IMR-90 (cell line): ENCODE results near the gene ASB4. TPM values are rescaled to one million over a fixed set of nuclear protein-coding genes. Genes with fewer than 3 reads are reported as not detected.

Source experiments
- ATAC-seq: fragments of 200-7000 bp; cut with Tn5 transposase; 2 replicates; pipeline ENCODE4 v1.9.1; 2020; ENCODE audit warnings: low read depth, mild to moderate bottlenecking, moderate library complexity
- BruUV-seq: library from RNA; stranded (reverse); fragments of 400-500 nt; replicated peaks from 2 replicates; lab custom pipeline; 2021; lab: Mats Ljungman, UMichigan
- CTCF ChIA-PET: fragments of 300-600 bp; formaldehyde crosslinking; extraction: SDS; loops from one replicate; lab custom pipeline; 2021; ENCODE audit warnings: antibody characterized with exemption; lab: Yijun Ruan, JAX
- POLR2A ChIA-PET: fragments of 300-600 bp; sonication (Branson Sonifier 250); formaldehyde crosslinking; loops from one replicate; lab custom pipeline; 2022; ENCODE audit warnings: antibody characterized with exemption; ENCODE audit not compliant: unreplicated experiment; lab: Charles Lee
- DNase-seq: peaks from one replicate; pipeline ENCODE4 v3.0.0; 2013
- H2AFZ ChIP-seq: replicated peaks from 2 replicates; pipeline ENCODE3; 2013; ENCODE audit warnings: low read length, mild to moderate bottlenecking; ENCODE audit not compliant: poor library complexity
- H2AK5ac ChIP-seq: 2 replicates; pipeline ENCODE4 v1.6.1; 2013; ENCODE audit warnings: low read depth, low read length, inconsistent platforms
- H2AK9ac ChIP-seq: replicated peaks from 2 replicates; pipeline ENCODE3; 2013; ENCODE audit warnings: mild to moderate bottlenecking, low read depth, low read length, moderate library complexity; ENCODE audit not compliant: poor library complexity
- H2BK120ac ChIP-seq: 2 replicates; pipeline ENCODE4 v1.6.1; 2013; ENCODE audit warnings: low read depth, low read length, inconsistent platforms
- H2BK15ac ChIP-seq: 3 replicates; pipeline ENCODE4 v1.6.1; 2013; ENCODE audit warnings: low read depth, low read length, inconsistent platforms
- H2BK20ac ChIP-seq: 2 replicates; pipeline ENCODE4 v1.6.1; 2013; ENCODE audit warnings: low read depth, mild to moderate bottlenecking, inconsistent platforms, low read length, moderate library complexity
- H2BK5ac ChIP-seq: 2 replicates; pipeline ENCODE4 v1.6.1; 2013; ENCODE audit warnings: mild to moderate bottlenecking, low read depth, low read length, inconsistent platforms; ENCODE audit not compliant: poor library complexity, severe bottlenecking
- H3K14ac ChIP-seq: replicated peaks from 2 replicates; pipeline ENCODE4 v1.6.1; 2013; ENCODE audit warnings: low read depth, low read length, inconsistent platforms
- H3K18ac ChIP-seq: 2 replicates; pipeline ENCODE4 v1.6.1; 2013; ENCODE audit warnings: low read depth, low read length, control low read depth
- H3K23ac ChIP-seq: 2 replicates; pipeline ENCODE4 v1.6.1; 2013; ENCODE audit warnings: low read depth, low read length, inconsistent platforms
- H3K27ac ChIP-seq: 2 replicates; pipeline ENCODE4 v1.5.1; 2013; ENCODE audit warnings: mild to moderate bottlenecking, control low read depth, low read length; ENCODE audit not compliant: insufficient read depth
- H3K27me3 ChIP-seq: 2 replicates; pipeline ENCODE4 v1.6.1; 2013; ENCODE audit warnings: low read length; ENCODE audit not compliant: control insufficient read depth, insufficient read depth
- H3K36me3 ChIP-seq: 2 replicates; pipeline ENCODE4 v1.6.1; 2013; ENCODE audit warnings: low read length, mixed read lengths; ENCODE audit not compliant: control insufficient read depth, insufficient read depth
- H3K4ac ChIP-seq: 2 replicates; pipeline ENCODE4 v1.6.1; 2013; ENCODE audit warnings: low read depth, low read length, inconsistent platforms
- H3K4me1 ChIP-seq: 2 replicates; pipeline ENCODE4 v1.6.1; 2013; ENCODE audit warnings: low read length, mixed read lengths; ENCODE audit not compliant: control insufficient read depth, insufficient read depth
- H3K4me2 ChIP-seq: 2 replicates; pipeline ENCODE4 v1.6.1; 2013; ENCODE audit warnings: low read depth, mild to moderate bottlenecking, control low read depth, low read length, moderate library complexity
- H3K4me3 ChIP-seq: 2 replicates; pipeline ENCODE4 v1.5.1; 2013; ENCODE audit warnings: low read depth, mild to moderate bottlenecking, control low read depth, low read length, moderate library complexity; ENCODE audit not compliant: insufficient read depth
- H3K56ac ChIP-seq: 2 replicates; pipeline ENCODE4 v1.6.1; 2013; ENCODE audit warnings: low read length, inconsistent platforms; ENCODE audit not compliant: insufficient read depth; ENCODE audit errors: extremely low read depth
- H3K79me1 ChIP-seq, 2 experiments: 2 replicates each; pipeline ENCODE4 v1.6.1; 2013; ENCODE audit warnings: low read length in 2 of 2, inconsistent platforms in 1 of 2, low read depth in 1 of 2
- H3K9ac ChIP-seq: 2 replicates; pipeline ENCODE4 v1.6.1; 2013; ENCODE audit warnings: low read depth, low read length, control low read depth
- H3K9me1 ChIP-seq: 2 replicates; pipeline ENCODE4 v1.6.1; 2013; ENCODE audit warnings: low read length, inconsistent platforms; ENCODE audit not compliant: insufficient read depth
- H3K9me3 ChIP-seq: 2 replicates; pipeline ENCODE4 v1.6.1; 2013; ENCODE audit warnings: low read length; ENCODE audit not compliant: control insufficient read depth, insufficient read depth
- H4K20me1 ChIP-seq: 2 replicates; pipeline ENCODE4 v1.6.1; 2013; ENCODE audit warnings: low read length, inconsistent platforms; ENCODE audit not compliant: insufficient read depth
- H4K5ac ChIP-seq: 2 replicates; pipeline ENCODE4 v1.6.1; 2013; ENCODE audit warnings: mild to moderate bottlenecking, low read depth, low read length, control low read depth
- H4K8ac ChIP-seq, 2 experiments: 2 replicates each; pipeline ENCODE4 v1.6.1; 2013; ENCODE audit warnings: low read depth in 2 of 2, low read length in 2 of 2, control low read depth in 1 of 2, inconsistent platforms in 1 of 2
- H4K91ac ChIP-seq: 2 replicates; pipeline ENCODE4 v1.6.1; 2013; ENCODE audit warnings: low read depth, low read length, inconsistent platforms; ENCODE audit not compliant: insufficient read depth
- BHLHE40 ChIP-seq: fragments of 150-350 bp; IDR thresholded peaks from 2 replicates; pipeline ENCODE4 v1.6.1; 2016; ENCODE audit warnings: mild to moderate bottlenecking, low read depth, low read length
- CEBPB ChIP-seq: IDR thresholded peaks from 2 replicates; pipeline ENCODE4 v1.6.1; 2012; ENCODE audit warnings: low read depth, low read length, improper control_type of control experiment
- CHD1 ChIP-seq: IDR thresholded peaks from 2 replicates; pipeline ENCODE4 v1.6.1; 2012; ENCODE audit warnings: low read depth, low read length, improper control_type of control experiment
- FOS ChIP-seq: fragments of 150-350 bp; IDR thresholded peaks from 2 replicates; pipeline ENCODE4 v1.6.1; 2016; ENCODE audit warnings: low read depth, low read length
- MAFK ChIP-seq: IDR thresholded peaks from 2 replicates; pipeline ENCODE4 v1.6.1; 2012; ENCODE audit warnings: low read depth, low read length, improper control_type of control experiment
- MAZ ChIP-seq: IDR thresholded peaks from 2 replicates; pipeline ENCODE4 v1.6.1; 2012; ENCODE audit warnings: low read depth, mild to moderate bottlenecking, low read length, improper control_type of control experiment, moderate library complexity, borderline replicate concordance
- MXI1 ChIP-seq: IDR thresholded peaks from 2 replicates; pipeline ENCODE4 v1.6.1; 2012; ENCODE audit warnings: low read depth, mild to moderate bottlenecking, low read length, moderate library complexity, borderline replicate concordance
- NFE2L2 ChIP-seq: fragments of 150-350 bp; IDR thresholded peaks from 2 replicates; pipeline ENCODE4 v1.6.1; 2016; ENCODE audit warnings: low read depth, mild to moderate bottlenecking, low read length
- POLR2A ChIP-seq: IDR thresholded peaks from 2 replicates; pipeline ENCODE4 v1.6.1; 2012; ENCODE audit warnings: mild to moderate bottlenecking, low read depth, low read length
- RAD21 ChIP-seq: IDR thresholded peaks from 2 replicates; pipeline ENCODE4 v1.6.1; 2012; ENCODE audit warnings: low read length, improper control_type of control experiment
- RCOR1 ChIP-seq: IDR thresholded peaks from 2 replicates; pipeline ENCODE4 v1.6.1; 2012; ENCODE audit warnings: mild to moderate bottlenecking, low read length, improper control_type of control experiment; ENCODE audit not compliant: insufficient replicate concordance
- RFX5 ChIP-seq: IDR thresholded peaks from 2 replicates; pipeline ENCODE4 v1.8.0; 2012; ENCODE audit warnings: low read depth, mild to moderate bottlenecking, low read length, moderate library complexity
- SMC3 ChIP-seq: fragments of 150-350 bp; IDR thresholded peaks from 2 replicates; pipeline ENCODE4 v1.6.1; 2016; ENCODE audit warnings: low read depth, mild to moderate bottlenecking, antibody characterized with exemption, low read length, moderate library complexity
- WGBS, 2 experiments: methylation state at CpG; one replicate each; pipeline versions ENCODE4 v1.1.5 to v1.1.7; 2013; ENCODE audit warnings: missing lambda C conversion rate in 2 of 2; ENCODE audit not compliant: insufficient read length in 1 of 2; ENCODE audit errors: extremely low coverage in 2 of 2; 5-methylcytosine and 5-hydroxymethylcytosine counted together
- dilution Hi-C: fragments of 300-500 bp; cut with HindIII; formaldehyde crosslinking; loops from one replicate; pipeline ENCODE4 v1.14.3; 2018; ENCODE audit warnings: low sequenced_read_pairs; ENCODE audit not compliant: unreplicated experiment
- in situ Hi-C: fragments of 300-500 bp; cut with MboI; formaldehyde crosslinking; loops from 3 replicates; pipeline ENCODE4 v1.14.3; 2019; ENCODE audit warnings: low sequenced_read_pairs, inconsistent platforms, mixed read lengths
- intact Hi-C: fragments of 100-400 bp; cut with micrococcal nuclease; formaldehyde crosslinking; loops from 2 replicates; pipeline ENCODE4 v1.10.0; 2022
- polyA plus RNA-seq, 3 experiments: library from polyadenylated mRNA; depleted of rRNA; stranded (reverse); fragments of >200 nt; gene quantifications; 2 replicates each; pipeline ENCODE4 v1.2.3, GENCODE V29; 2012; ENCODE audit warnings: low replicate concordance in 1 of 3
- total RNA-seq: library from RNA; depleted of rRNA; stranded (reverse); fragments of >200 nt; gene quantifications from 2 replicates; pipeline ENCODE4 v1.2.3, GENCODE V29; 2012
- TF ChIP-seq, protein P1 (sequence below): conservative IDR thresholded peaks from 2 replicates; pipeline ENCODE4 v1.5.1; 2012; ENCODE audit warnings: mild to moderate bottlenecking, low read depth, low read length, improper control_type of control experiment
- TF ChIP-seq, protein P2 (sequence below): fragments of 150-350 bp; IDR thresholded peaks from 2 replicates; pipeline ENCODE4 v1.6.1; 2016; ENCODE audit warnings: low read depth, mild to moderate bottlenecking, low read length, moderate library complexity, borderline replicate concordance
- TF ChIP-seq, protein P3 (sequence below): fragments of 150-350 bp; IDR thresholded peaks from 2 replicates; pipeline ENCODE4 v1.6.1; 2017; ENCODE audit warnings: mild to moderate bottlenecking, antibody characterized with exemption, low read length, low read depth

ASB4 gene
- total and polyA plus RNA-seq, 2 of the 4 experiments (the other 2 are of a cell fraction): not detected

DNA sequence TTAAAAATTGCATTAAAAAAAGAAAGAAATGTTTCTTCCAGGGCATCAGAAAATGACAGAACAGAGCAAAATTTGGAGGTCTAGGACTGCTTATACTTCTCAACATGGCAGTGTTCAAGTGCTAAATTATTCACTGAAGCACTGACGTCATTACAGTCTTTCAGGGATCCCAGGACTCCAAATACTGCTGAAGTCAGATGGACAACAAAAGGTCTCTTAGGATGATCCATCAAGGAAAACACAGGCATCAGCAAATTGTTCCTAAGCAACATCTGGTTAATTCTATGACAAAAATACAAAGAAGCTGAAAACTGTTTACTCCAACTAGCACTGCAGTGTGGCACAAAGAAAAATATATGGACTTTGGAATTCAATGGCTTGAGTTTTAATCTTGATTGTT lies 58.4 kb downstream of the ASB4 start:
- Histone ChIP-seq H2AFZ (no peak overlapping the region), H2BK20ac (no peak overlapping the region), H3K18ac (no peak overlapping the region), H3K4ac (no peak overlapping the region), H3K36me3 (no peaks in the 10 kb centered on the region), H4K20me1 (no peaks in the 10 kb centered on the region), H2BK5ac (no peak overlapping the region), H3K9me1 (no peaks in the 10 kb centered on the region), H3K14ac (no peak overlapping the region), H4K91ac (no peak overlapping the region), H3K4me2 (no peak overlapping the region), H3K4me1 (no peaks in the 10 kb centered on the region), H2AK5ac (no peak overlapping the region), H3K9me3 (no peaks in the 10 kb centered on the region), H2BK15ac (no peak overlapping the region), H4K8ac (no peak overlapping the region), H3K27ac (no peak overlapping the region), H3K27me3 (peaks cover 2% of the 10 kb centered on the region), H3K56ac (no peak overlapping the region), H2AK9ac (no peak overlapping the region), H4K5ac (no peak overlapping the region), H3K9ac (no peak overlapping the region), H3K4me3 (no peak overlapping the region), H3K23ac (no peak overlapping the region), H3K79me1 (no peaks in the 10 kb centered on the region), H2BK120ac (no peak overlapping the region)
- WGBS, 2 experiments: no CpG with 5 or more reads among the region's 1 CpG
- TF ChIP-seq MAZ (no peak), NFE2L2 (no peak), CHD1 (no peak), FOS (no peak), MAFK (no peak), RAD21 (no peak), RFX5 (no peak), CEBPB (no peak), SMC3 (no peak), RCOR1 (no peak), POLR2A (no peak), BHLHE40 (no peak), MXI1 (no peak)
- TF ChIP-seq, protein P1, sequence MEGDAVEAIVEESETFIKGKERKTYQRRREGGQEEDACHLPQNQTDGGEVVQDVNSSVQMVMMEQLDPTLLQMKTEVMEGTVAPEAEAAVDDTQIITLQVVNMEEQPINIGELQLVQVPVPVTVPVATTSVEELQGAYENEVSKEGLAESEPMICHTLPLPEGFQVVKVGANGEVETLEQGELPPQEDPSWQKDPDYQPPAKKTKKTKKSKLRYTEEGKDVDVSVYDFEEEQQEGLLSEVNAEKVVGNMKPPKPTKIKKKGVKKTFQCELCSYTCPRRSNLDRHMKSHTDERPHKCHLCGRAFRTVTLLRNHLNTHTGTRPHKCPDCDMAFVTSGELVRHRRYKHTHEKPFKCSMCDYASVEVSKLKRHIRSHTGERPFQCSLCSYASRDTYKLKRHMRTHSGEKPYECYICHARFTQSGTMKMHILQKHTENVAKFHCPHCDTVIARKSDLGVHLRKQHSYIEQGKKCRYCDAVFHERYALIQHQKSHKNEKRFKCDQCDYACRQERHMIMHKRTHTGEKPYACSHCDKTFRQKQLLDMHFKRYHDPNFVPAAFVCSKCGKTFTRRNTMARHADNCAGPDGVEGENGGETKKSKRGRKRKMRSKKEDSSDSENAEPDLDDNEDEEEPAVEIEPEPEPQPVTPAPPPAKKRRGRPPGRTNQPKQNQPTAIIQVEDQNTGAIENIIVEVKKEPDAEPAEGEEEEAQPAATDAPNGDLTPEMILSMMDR: no peak
- TF ChIP-seq, protein P2, sequence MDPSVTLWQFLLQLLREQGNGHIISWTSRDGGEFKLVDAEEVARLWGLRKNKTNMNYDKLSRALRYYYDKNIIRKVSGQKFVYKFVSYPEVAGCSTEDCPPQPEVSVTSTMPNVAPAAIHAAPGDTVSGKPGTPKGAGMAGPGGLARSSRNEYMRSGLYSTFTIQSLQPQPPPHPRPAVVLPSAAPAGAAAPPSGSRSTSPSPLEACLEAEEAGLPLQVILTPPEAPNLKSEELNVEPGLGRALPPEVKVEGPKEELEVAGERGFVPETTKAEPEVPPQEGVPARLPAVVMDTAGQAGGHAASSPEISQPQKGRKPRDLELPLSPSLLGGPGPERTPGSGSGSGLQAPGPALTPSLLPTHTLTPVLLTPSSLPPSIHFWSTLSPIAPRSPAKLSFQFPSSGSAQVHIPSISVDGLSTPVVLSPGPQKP: no peak
- TF ChIP-seq, protein P3, sequence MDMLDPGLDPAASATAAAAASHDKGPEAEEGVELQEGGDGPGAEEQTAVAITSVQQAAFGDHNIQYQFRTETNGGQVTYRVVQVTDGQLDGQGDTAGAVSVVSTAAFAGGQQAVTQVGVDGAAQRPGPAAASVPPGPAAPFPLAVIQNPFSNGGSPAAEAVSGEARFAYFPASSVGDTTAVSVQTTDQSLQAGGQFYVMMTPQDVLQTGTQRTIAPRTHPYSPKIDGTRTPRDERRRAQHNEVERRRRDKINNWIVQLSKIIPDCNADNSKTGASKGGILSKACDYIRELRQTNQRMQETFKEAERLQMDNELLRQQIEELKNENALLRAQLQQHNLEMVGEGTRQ: no peak
- DNase-seq (no peak), ATAC-seq (no peak)
- no TSS peak for BruUV-seq
- ChIA-PET POLR2A (interaction anchor here (0.6 kb wide), 1 partner anchor 1255 kb away, joined by 4 read pairs; no protein-coding TSS in a partner anchor), CTCF (interaction anchor here (2.0 to 3.5 kb wide), 4 partner anchors 32 to 146 kb away, joined by 10 to 25 read pairs (median 15); no protein-coding TSS in a partner anchor)
- intact Hi-C loops: loop anchor here (2.0 kb wide), 1 partner anchor 65 kb away; no protein-coding TSS in a partner anchor
- dilution Hi-C loops: no loop called here
- in situ Hi-C loops: no loop called here
